H7 (cell line): ENCODE measurements around the gene IGF1R. TPM values are rescaled to one million over a fixed set of nuclear protein-coding genes. Genes with fewer than 3 reads are reported as not detected.
A peak's percentile ranks its signal among the peaks of the same experiment; 100 is the strongest.
"Not testable (repeated sequence)": the region's sequence is repeated elsewhere in the genome, so short reads cannot be mapped to it uniquely, and the experiment has no call there.

Experiments used
- DNase-seq: peaks from one replicate; pipeline ENCODE4 v3.0.0; 2012
- H3K27me3 ChIP-seq: 2 replicates; pipeline ENCODE4 v1.6.0; 2011; ENCODE audit warnings: mild to moderate bottlenecking, low read length; ENCODE audit not compliant: control insufficient read depth, insufficient read depth
- H3K36me3 ChIP-seq: replicated peaks from 2 replicates; pipeline ENCODE4 v1.5.1; 2011; ENCODE audit warnings: low read length; ENCODE audit not compliant: control insufficient read depth, insufficient read depth
- H3K4me3 ChIP-seq: 2 replicates; pipeline ENCODE4 v1.5.1; 2011; ENCODE audit warnings: low read depth, mild to moderate bottlenecking, control low read depth, low read length, moderate library complexity; ENCODE audit not compliant: insufficient read depth
- total RNA-seq: library from RNA; depleted of rRNA; stranded (reverse); fragments of >200 nt; shearing (Covaris generic); gene quantifications from 2 replicates; pipeline ENCODE4 v1.2.3, GENCODE V29; 2014; rRNA removed

IGF1R gene
- 33.0 and 50.2 TPM in 2 replicates for total RNA-seq

DNA sequence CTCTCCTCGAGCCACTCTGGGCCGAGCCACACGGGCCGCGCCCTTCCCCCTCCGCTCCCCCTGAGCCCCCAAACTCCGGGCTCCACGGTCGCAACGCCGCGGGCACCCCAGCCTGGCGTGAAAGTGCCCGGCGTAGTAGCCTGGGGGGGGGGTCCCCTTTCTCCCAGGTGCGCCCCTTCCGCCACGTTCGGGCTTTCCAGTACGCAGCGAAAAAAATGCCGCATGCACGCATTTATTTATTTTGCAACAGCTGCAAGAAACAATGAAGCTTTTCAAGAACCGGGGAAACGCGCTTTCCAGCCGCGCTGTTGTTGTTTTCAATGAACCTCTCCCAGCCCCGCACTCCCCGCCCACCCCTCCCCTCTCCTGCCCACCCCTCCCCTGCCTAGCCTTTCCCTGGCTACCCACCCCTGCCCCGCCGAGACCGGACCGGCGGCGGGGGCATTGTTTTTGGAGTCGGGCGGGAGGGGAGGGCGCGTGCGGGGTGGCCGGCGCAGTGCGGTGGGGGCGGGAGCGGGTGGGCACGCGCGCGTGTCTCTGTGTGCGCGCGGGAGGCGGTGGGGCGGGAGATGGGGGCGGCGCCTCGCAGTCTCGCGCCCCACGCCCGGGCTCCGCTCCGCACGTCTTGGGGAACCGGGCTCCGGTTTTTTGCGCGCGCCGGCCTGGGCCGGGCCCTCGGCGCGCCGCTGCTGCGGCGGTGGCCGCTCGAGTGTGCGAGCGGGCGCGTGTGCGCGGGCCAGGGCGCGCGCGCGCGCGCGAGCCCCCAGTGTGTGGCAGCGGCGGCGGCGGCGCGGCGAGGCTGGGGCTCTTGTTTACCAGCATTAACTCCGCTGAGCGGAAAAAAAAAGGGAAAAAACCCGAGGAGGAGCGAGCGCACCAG lies at the start of gene IGF1R:
Gene IGF1R, plus strand, starts transcription at position 766 of the 880 bp plus-strand sequence. CDS start 1,043 bp downstream, outside the sequence.
- DNase-seq: peak; percentile 96
- H3K36me3 ChIP-seq: no peaks in the 10 kb centered on the region
- peak within 1 kb of the TSS; percentile 98 for H3K4me3 ChIP-seq
- no peaks in the 10 kb centered on the region for H3K27me3 ChIP-seq

DNA sequence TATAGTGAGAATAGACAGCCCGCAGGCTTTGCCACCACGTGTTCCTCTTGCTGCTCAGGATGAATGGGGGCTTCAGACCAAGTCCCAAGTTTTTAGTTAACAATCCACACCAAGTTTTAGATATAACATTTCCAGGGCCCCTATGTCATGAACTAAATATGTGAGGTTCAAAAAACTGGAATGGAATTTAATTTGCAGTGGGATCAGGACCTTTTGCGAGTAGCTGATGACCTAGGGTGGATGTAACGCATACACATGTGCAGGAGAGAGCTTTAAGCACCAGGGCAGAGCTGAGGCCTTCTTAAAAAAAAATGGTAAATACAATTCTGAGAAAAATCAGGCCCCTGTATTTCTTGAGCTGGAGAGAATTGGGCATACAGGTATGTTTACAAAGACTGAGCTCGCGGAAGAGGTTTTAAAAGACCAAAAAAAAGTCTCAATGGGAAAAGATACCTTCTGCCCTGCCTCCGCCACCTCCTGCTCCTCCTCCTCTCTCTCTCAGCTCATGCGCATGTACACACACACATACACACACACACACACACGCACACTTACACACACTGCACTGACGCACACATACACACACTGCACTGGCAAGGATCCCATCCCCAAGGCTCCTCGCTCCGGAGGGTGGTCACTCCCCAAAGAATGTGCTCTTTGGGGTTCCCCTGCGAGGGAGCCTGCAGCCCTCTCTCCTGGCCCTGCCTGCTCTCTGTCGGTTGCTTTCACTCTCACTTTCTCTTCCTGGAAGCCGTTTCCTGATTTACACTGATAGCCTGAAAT lies 48.2 kb upstream of the IGF1R start:
- H3K27me3 ChIP-seq: no peaks in the 10 kb centered on the region
- DNase-seq: peak; percentile 64
- peak overlapping the region; percentile 9; the same call in 1 of the 2 replicates for H3K4me3 ChIP-seq
- no peaks in the 10 kb centered on the region for H3K36me3 ChIP-seq

DNA sequence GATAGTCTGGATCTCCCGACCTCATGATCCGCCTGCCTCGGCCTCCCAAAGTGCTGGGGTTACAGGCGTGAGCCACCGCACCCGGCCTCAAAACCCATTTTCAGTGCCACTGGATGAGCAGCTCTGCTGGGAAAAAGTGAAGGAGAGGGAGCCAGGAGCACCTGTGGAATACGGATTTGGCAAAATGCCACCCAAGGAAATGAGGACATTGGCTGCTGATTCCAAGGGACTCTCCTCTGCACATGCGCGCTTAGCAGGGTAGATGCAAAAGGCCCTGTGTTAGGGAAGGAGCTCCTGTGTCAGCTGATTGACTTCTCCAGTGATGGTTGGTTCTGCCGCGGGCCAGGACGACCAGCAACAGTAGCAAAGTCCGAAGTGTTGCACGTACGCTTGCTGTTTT lies 43.4 kb upstream of the IGF1R start:
- DNase-seq: no peak
- Histone ChIP-seq H3K4me3 (no peak overlapping the region), H3K36me3 (no peaks in the 10 kb centered on the region), H3K27me3 (no peaks in the 10 kb centered on the region)

DNA sequence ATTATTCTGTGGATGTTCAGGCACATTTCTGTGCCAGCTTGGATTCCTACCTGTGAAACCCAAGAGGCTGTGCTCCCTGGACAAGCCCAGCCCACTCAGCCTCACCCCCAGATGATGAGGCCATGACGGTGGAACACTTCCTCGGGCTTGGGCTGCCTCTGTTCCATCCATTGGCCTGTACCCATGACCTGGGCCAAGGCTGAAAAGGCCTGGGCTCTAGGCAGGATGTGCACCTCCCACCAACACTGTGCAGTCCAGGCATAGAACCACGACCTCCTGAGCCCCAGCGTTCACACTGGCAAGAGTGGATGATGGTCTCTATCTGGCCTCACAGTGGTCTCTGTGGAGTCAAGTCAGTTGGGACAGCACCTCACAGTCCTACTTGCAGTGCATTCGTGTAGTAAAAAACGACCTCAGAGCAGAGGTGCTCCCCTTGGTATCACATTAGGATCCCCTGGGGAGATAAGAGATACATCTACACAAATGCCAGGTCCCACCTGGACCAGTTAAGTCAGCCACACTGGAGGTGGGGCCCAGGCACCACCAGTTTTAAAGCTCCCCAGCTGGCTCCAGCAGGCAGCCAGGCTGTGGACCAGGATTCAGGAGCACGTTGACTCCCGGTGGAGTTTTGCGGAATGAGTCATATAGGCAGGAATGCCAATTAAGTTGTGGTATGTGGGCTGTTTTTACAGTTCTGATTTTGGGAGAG lies 39.0 kb upstream of the IGF1R start:
- DNase-seq: peak; percentile 44

DNA sequence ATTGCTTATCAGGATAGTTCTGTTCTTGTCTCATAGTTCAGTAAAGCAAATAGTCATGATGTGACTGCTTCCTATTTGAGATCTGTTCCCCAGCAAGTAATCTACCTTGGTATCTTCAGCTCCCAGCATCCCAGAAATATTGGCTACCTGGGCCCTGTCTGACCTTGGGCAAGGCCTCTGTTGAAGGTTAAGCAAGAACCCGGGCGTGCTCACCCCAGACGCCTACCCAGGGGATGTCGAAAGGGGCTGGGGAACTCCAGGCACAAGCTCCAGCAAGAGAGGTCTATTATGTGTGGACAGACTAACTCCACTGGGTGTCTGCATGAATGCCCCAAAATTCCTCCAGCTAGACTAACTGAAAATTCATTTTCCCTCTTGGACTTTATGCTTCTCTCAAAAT lies 37.3 kb upstream of the IGF1R start:
- Histone ChIP-seq H3K36me3 (no peaks in the 10 kb centered on the region), H3K27me3 (no peaks in the 10 kb centered on the region), H3K4me3 (no peak overlapping the region)
- DNase-seq: no peak

More for the DNA sequence above, 39.0 kb upstream of the IGF1R start:
- Histone ChIP-seq H3K4me3 (no peak overlapping the region), H3K36me3 (no peaks in the 10 kb centered on the region), H3K27me3 (no peaks in the 10 kb centered on the region)

DNA sequence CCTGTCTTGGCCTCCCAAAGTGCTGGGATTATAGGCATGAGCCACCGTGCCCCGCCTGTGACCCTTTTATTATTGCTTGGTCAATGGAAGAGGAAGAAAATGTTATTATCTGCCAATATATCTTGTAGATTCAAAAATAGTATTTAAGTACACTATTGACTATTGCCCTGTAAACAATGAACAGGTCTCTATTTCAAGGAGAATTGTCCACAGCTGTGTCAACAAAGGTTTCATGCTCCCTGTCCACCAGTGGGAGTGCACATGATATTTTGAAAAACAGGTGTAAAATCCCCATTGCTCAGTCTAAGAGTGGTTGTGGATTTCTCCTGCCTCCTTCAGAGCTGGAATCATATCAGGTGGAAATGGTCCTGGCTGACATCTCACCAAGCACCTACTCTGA lies 36.5 kb upstream of the IGF1R start:
- H3K27me3 ChIP-seq: no peaks in the 10 kb centered on the region
- no peaks in the 10 kb centered on the region for H3K36me3 ChIP-seq
- no peak for DNase-seq
- H3K4me3 ChIP-seq: no peak overlapping the region

DNA sequence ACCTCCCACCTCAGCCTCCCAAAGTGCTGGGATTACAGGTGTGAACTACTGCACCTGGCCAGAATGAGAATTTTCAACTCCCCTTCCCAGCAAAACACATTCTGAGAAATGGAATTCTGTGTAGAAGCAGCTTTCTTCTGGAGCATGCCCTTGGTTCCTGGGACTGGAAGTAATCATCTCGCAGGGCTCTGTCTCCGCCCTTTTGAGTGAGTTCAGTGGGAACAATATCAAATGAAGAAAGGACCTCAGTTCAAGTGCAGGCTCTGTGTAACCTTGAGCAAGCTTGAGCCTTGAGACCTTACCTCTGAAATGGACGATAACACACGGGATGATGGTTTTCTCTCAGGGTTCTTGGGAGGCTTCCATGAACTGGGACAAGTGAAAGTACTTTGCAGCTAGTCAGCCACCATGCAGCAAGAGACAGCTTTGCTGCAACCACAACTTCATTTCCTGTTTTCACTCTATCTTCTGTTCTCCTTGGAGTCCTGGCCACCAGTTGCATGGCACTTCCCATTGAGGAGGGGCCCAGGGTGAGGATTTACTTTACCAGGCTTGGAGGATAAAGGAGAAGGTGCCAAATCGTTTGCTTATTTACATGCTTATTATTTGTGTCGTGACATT lies 35.7 kb upstream of the IGF1R start:
- H3K4me3 ChIP-seq: no peak overlapping the region
- no peak for DNase-seq
- H3K27me3 ChIP-seq: no peaks in the 10 kb centered on the region
- no peaks in the 10 kb centered on the region for H3K36me3 ChIP-seq

DNA sequence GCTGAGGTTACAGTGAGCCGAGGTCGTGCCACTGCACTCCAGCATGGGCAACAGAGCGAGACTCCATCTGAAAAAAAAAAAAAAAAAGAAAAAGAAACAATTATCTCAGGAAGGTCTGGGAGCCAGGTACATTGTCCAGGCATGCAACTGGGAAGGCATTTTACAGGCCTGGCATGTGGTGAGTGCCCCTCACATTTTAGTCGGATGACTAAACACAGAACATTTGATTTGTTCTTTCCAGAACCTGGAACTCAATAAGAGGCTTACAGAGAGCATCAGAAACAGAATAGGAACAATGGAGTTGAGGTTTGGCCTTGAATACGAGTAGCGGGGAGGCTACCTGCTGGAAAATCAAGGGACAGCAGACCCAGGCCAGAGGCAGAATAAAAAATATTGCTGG lies 33.7 kb upstream of the IGF1R start:
- no peaks in the 10 kb centered on the region for H3K36me3 ChIP-seq
- no peak for DNase-seq
- H3K27me3 ChIP-seq: no peaks in the 10 kb centered on the region
- no peak overlapping the region for H3K4me3 ChIP-seq

DNA sequence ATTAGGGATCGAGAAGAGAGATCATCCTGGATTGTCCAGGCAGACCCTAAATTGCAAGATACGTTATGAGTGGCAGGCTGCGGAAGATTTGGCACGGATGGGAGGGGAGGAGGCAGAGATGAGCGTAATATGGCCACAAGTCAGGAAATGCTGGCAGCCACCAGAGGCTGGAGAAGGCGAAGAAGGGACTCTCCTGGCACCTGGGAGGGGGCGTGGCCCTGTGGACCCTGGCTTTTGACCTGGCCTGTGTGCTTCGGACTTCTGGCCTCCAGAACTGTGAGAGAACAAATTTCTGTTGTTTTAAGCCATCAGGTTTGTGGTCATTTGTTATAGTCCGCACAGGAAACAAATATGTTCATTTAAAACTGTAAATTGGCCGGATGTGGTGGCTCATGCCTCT lies 31.9 kb upstream of the IGF1R start:
- H3K27me3 ChIP-seq: no peaks in the 10 kb centered on the region
- H3K36me3 ChIP-seq: no peaks in the 10 kb centered on the region
- H3K4me3 ChIP-seq: no peak overlapping the region
- no peak for DNase-seq

DNA sequence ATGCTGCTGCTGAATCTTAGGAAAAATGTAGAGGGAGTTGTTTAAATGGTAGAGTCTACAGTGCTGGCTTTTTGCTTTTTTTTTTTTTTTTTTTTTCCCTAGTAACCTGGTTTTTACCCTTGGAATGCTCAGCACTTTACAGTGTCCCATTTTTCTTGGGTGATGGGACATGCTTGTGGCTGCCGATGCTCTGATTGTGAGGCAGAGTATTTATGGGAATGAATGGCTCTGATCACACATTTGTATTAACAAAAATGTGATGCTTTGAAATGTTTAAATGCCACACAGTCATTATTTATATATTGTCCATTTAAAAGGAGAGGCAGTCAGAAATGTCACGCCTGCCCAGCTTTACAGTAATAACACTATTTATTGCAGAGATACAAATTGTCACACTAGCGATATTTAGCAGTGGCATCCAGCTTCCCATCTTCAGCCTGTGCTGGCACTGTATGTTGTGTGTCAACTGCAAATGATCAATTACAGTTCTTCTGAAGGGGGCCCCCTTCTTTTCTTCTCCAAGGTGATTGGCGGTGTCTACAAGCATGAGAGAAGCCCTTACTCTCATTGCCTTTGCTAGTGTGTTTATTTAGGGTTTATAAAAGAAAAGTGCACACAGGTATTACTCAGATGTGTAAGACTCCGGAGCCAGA lies 30.9 kb upstream of the IGF1R start:
- no peaks in the 10 kb centered on the region for H3K36me3 ChIP-seq
- no peak overlapping the region for H3K4me3 ChIP-seq
- DNase-seq: no peak
- H3K27me3 ChIP-seq: no peaks in the 10 kb centered on the region

DNA sequence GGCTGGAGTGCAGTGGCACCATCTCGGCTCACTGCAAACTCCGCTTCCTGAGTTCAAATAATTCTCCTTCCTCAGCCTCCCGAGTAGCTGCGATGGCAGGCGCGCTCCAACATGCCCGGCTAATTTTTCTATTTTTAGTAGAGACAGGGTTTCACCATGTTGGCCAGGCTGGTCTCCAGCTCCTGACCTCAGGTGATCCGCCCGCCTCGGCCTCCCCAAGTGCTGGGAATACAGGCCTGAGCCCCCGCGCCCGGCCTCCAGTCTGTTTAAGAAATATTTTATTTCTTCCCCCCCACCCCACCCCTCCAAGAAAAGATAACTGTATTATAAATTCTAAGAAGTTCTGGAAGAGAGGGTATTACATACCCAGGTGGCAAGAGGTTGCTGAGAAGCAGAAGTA lies 29.8 kb upstream of the IGF1R start:
- DNase-seq, H3K36me3 ChIP-seq, H3K27me3 ChIP-seq, H3K4me3 ChIP-seq: not testable (repeated sequence)

DNA sequence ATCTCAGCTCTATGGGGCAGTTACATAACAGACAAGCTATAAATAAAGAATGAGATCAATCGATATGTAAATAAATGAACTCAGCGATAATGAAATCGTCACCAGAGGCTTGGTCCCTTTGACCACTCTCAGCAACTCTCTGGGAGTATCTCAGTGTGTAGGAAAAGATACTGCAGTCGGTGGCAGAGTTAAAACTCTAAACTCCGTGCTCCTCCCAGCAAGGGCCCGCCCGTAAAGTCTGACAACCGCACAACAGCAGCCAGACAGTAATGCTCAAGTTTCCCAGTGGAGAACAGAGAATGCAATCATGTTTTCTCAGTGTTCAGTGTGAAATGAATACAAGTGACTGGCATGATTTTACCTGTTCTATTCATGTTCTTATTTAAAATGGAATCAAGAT lies 28.3 kb upstream of the IGF1R start:
- Histone ChIP-seq H3K36me3 (no peaks in the 10 kb centered on the region), H3K4me3 (no peak overlapping the region), H3K27me3 (no peaks in the 10 kb centered on the region)
- DNase-seq: peak; percentile 60

DNA sequence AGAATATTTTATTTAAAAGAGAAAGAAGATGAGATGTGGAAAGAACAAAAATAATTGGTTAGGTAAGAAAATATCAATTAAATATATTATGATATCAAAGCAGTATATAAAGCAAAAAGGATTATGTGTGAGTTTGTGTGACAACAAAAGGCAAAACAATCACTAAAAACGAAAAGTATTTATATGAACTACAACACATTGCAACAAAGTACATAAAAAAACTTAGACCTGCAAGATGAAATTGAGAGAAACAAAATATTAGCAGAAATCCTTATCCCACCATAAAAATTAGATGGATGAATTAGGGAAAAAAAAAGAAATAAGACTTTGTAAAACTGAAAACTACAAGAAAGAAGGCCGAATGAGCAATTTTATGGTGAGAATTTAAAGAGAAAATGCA lies 27.3 kb upstream of the IGF1R start:
- H3K27me3 ChIP-seq: no peaks in the 10 kb centered on the region
- DNase-seq: no peak
- H3K4me3 ChIP-seq: no peak overlapping the region
- no peaks in the 10 kb centered on the region for H3K36me3 ChIP-seq

DNA sequence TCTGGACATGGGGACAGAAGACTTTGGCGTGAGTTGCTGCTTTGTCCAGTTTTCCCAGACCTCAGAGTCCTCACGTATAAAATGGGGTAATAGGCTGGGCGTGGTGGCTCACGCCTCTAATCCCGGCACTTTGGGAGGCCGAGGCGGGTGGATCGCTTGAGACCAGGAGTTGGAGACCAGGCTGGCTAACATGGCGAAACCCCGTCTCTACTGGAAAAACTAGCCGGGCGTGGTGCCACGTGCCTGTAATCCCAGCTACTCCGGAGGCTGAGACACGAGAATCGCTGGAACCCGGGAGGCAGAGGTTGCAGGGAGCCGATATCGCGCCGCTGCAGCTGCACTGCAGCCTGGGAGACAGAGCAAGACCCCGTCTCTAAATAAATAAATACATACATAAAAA lies 22.7 kb upstream of the IGF1R start:
- no peak for DNase-seq
- H3K36me3 ChIP-seq: no peaks in the 10 kb centered on the region
- H3K27me3 ChIP-seq: no peaks in the 10 kb centered on the region

More for the DNA sequence above, 22.7 kb upstream of the IGF1R start:
- H3K4me3 ChIP-seq: no peak overlapping the region
